Esophagus squamous epithelium (tissue), 5 donors: ENCODE measurements around the gene ADAMTS2. TPM values are rescaled to one million over a fixed set of nuclear protein-coding genes. Genes with fewer than 3 reads are reported as not detected.

Source experiments
- DNase-seq: peaks from one replicate; lab custom pipeline; 2025; lab: John Stamatoyannopoulos, UW
- H3K27ac ChIP-seq, 4 donors: fragments of 200-600 bp; sonication (generic); one replicate each; pipeline ENCODE4 v1.5.1; 2016 to 2019; ENCODE audit warnings: mild to moderate bottlenecking in 1 of 4
- H3K27me3 ChIP-seq, 4 donors: fragments of 200-600 bp; sonication (generic); 1 replicate in 3 of 4; 2 replicates in 1 of 4; pipeline versions ENCODE4 v1.5.1 to v1.6.0; 2017 to 2021; ENCODE audit warnings: antibody characterized with exemption in 1 of 4
- H3K36me3 ChIP-seq, 3 donors: fragments of 200-600 bp; sonication (generic); one replicate each; pipeline ENCODE4 v1.5.1; 2016 to 2019
- H3K4me1 ChIP-seq, 3 donors: fragments of 200-600 bp; sonication (generic); one replicate each; pipeline ENCODE4 v1.5.1; 2017 to 2019
- H3K4me3 ChIP-seq, 4 donors: fragments of 200-600 bp; sonication (generic); 1 replicate in 3 of 4; 2 replicates in 1 of 4; pipeline ENCODE4 v1.5.1; 2016 to 2019; ENCODE audit warnings: mild to moderate bottlenecking in 2 of 4, moderate library complexity in 1 of 4
- H3K9me3 ChIP-seq, 3 donors: fragments of 200-600 bp; sonication (generic); one replicate each; pipeline ENCODE4 v1.5.1; 2016 to 2019
- CTCF ChIP-seq, 6 experiments: fragments of 450-650 bp in 4 of 6; fragments of 200-600 bp in 2 of 6; sonication (generic) in 2 of 6; IDR thresholded peaks; one replicate each; pipeline ENCODE4 v1.5.1; 2016 to 2019; ENCODE audit warnings: antibody characterized with exemption in 6 of 6, mild to moderate bottlenecking in 4 of 6, moderate library complexity in 4 of 6
- POLR2A ChIP-seq, 4 donors: fragments of 450-650 bp; IDR thresholded peaks; one replicate each; pipeline ENCODE4 v1.6.1; 2017; ENCODE audit warnings: antibody characterized with exemption in 4 of 4, mild to moderate bottlenecking in 4 of 4, moderate library complexity in 3 of 4
- WGBS, 2 donors: methylation state at CpG; one replicate each; pipeline ENCODE4 v1.1.5; 2018; 5-methylcytosine and 5-hydroxymethylcytosine counted together
- intact Hi-C: fragments of 100-400 bp; cut with DNase I; formaldehyde crosslinking; loops from one replicate; pipeline ENCODE4 v1.15.0; 2022
- total RNA-seq, 4 donors: library from RNA; depleted of rRNA; stranded (reverse); fragments of >200 nt; gene quantifications; one replicate each; pipeline ENCODE4 v1.1.0, GENCODE V29; 2016
- donor health status: DM: yes; HTN: yes; CAD: no.

ADAMTS2 gene
- total RNA-seq, 4 donors from 2014 or later: 1.3 to 10.3 (median 5.2) TPM

- Histone ChIP-seq H3K27ac (no peak overlapping the region), H3K9me3 (no peaks in the 10 kb centered on the region), H3K36me3 (no peaks in the 10 kb centered on the region), H3K4me3 (no peak overlapping the region), H3K4me1 (peaks cover 0 to 21% (median 0%) of the 10 kb centered on the region in 3 donors), H3K27me3 (peaks cover 0 to 25% (median 0%) of the 10 kb centered on the region in 4 donors)
- WGBS, 2 donors: 80% methylated on average over 1 of the region's 10 CpGs; no CpG with 5 or more reads in 1 of the 2 donors
- TF ChIP-seq POLR2A (IDR thresholded peaks at IDR 0.05): no peak
- TF ChIP-seq CTCF (IDR thresholded peaks at IDR 0.05): no peak
- intact Hi-C loops: no loop called here
- no peak for DNase-seq
These were observed 205.4 kb downstream of the ADAMTS2 start for GRCh38 chr5:179139936-179140235.

- whole genome bisulfite sequencing, 2 donors: 57 to 58% methylated on average over 15 to 23 of the region's 26 CpGs
These were observed 205.9 kb downstream of the ADAMTS2 start for GRCh38 chr5:179139111-179139935.

GRCh38 chr5:179138568-179138925, 206.7 kb downstream of the ADAMTS2 start:
- 40 to 73% methylated on average over 3 to 5 of the region's 23 CpGs for WGBS, 2 donors
- no peak overlapping the region for H3K27ac ChIP-seq
- intact Hi-C loops: no loop called here
- H3K9me3 ChIP-seq: no peaks in the 10 kb centered on the region
- peak overlapping the region in 1 of 4 donors; percentile 8 for H3K4me3 ChIP-seq
- peaks cover 0 to 21% (median 0%) of the 10 kb centered on the region in 3 donors for H3K4me1 ChIP-seq
- peaks cover 0 to 25% (median 0%) of the 10 kb centered on the region in 4 donors for H3K27me3 ChIP-seq
- no peak for DNase-seq
- TF ChIP-seq CTCF (IDR thresholded peaks at IDR 0.05) (no peak), POLR2A (IDR thresholded peaks at IDR 0.05) (no peak)
- H3K36me3 ChIP-seq: no peaks in the 10 kb centered on the region

More at GRCh38 chr5:179139111-179139935, 205.9 kb downstream of the ADAMTS2 start:
- TF ChIP-seq CTCF (IDR thresholded peaks at IDR 0.05) (no peak), POLR2A (IDR thresholded peaks at IDR 0.05) (no peak)
- intact Hi-C loops: no loop called here
- H3K27ac ChIP-seq: no peak overlapping the region
- H3K36me3 ChIP-seq: no peaks in the 10 kb centered on the region
- peaks cover 0 to 25% (median 0%) of the 10 kb centered on the region in 4 donors for H3K27me3 ChIP-seq
- H3K9me3 ChIP-seq: no peaks in the 10 kb centered on the region
- H3K4me3 ChIP-seq: no peak overlapping the region
- H3K4me1 ChIP-seq: peaks cover 0 to 21% (median 0%) of the 10 kb centered on the region in 3 donors
- DNase-seq: no peak

DNA sequence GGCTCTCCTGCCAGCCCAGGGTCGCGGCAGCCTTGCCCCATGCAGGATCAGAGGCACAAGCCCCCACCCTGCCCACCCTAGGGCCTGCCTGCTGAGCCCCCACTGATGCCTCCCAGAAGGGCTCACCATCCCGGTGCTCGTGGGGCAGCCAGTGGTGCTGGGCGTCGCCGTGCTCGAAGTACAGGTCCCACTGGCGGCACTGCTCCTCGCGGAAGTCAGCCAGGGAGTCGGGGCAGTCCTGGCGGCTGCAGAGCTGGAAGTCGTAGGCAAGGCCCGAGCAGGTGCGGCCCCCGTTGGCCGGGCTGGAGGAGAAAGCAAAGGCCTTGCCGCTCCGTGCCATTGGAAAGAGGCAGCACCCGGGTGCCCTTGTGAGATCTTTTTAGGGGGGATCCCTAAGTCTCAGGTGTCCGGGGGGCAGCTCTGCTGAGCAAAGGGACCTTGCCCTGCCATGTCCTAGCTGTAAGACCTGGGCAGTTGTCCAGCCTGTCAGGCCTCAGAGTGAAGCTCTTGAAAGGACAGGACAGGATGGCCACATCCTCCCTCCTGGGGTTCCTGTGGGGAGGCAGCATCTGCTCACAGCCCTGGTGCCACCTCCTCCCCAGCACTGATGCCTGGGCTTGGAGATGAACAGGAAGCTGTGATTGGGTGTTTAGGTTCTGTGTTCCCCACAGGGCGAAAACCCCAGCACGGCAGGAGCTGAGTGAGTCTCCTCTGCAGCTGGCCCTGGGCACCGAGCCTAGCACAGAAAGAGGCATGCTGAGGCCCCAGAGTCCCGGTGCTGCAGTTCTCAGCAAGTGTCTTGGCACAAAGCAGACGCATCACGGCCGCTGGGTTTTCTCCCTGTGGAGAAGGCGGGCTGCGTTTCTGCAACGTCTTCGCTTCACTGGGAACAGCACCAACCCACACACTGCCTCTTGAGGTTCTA, 207.4 kb downstream of the ADAMTS2 start:
- peak overlapping the region in 1 of 4 donors; percentile 8 for H3K4me3 ChIP-seq
- H3K27me3 ChIP-seq: peaks cover 0 to 25% (median 0%) of the 10 kb centered on the region in 4 donors
- TF ChIP-seq CTCF (IDR thresholded peaks at IDR 0.05) (no peak), POLR2A (IDR thresholded peaks at IDR 0.05) (no peak)
- intact Hi-C loops: no loop called here
- no peak for DNase-seq
- no peaks in the 10 kb centered on the region for H3K9me3 ChIP-seq
- H3K4me1 ChIP-seq: peaks cover 0 to 18% (median 0%) of the 10 kb centered on the region in 3 donors
- no peak overlapping the region for H3K27ac ChIP-seq
- WGBS, 2 donors: 36 to 76% methylated on average over 3 to 8 of the region's 33 CpGs
- no peaks in the 10 kb centered on the region for H3K36me3 ChIP-seq
